ENCODE data around the gene USP14. TPM values are rescaled to one million over a fixed set of nuclear protein-coding genes. Genes with fewer than 3 reads are reported as not detected.

USP14 gene
- polyA plus RNA-seq, 3 donors: 57.1 to 69.6 (median 62.5) TPM

DNA sequence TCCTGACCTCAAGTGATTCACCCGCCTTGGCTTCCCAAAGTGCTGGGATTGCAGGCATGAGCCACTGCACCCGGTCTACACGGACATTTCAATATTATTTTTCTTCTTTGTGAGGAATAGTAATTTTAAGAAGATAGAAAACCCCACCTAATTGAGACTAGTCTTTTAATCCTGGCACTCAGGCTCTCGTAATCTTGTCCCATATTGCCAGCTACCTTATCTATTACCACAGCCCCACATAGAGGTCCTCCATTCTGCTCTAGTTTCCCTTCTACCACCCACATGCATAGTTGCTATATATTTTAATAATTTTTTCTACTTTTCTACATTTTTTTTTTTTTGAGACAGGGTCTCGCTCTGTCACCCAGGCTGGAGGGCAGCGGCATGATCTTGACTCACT lies 9.5 kb upstream of the USP14 start:
- no peak for DNase-seq (ENCODE audit: extremely low read depth in 1 of 11, low read depth in 9 of 11, low spot score in 4 of 11)

DNA sequence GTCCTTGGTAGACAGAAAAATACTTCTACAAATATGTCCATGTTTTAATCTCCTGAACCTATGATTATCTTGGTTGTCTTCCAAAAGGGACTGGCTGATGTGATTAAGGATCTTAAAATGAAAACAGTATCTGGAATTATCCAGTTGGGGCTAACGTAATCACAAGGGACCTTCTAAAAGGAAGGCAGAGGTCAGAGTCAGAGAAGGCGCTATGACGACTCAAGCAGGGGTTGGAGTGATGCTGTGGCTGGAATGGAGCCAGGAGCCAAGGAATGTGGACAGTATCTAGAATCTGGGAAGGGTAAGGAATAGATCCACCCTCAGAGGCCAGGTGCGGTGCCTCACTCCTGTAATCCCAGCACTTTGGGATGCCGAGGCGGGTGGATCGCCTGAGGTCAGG lies 4.2 kb upstream of the USP14 start:
- DNase-seq (ENCODE audit: extremely low read depth in 1 of 11, low read depth in 9 of 11, low spot score in 4 of 11): no peak

DNA sequence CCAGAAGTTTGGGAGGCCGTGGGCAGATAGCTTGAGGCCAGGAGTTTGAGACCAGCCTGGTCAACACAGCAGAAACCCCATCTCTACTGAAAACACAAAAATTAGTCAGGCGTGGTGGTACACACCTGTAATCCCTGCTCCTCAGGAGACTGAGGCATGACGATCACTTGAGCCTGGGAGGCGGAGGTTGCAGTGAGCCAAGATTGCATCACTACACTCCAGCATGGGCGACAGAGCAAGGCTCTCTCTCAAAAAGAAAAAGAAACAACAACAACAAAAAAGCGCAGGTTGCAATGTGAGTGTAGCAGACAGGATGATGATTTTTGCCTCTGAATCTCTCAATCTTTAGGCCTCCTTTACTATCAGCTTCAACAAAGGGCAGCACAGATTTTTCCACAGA lies 2.7 kb upstream of the USP14 start:
- no peak for DNase-seq (ENCODE audit: extremely low read depth in 1 of 11, low read depth in 9 of 11, low spot score in 4 of 11)

DNA sequence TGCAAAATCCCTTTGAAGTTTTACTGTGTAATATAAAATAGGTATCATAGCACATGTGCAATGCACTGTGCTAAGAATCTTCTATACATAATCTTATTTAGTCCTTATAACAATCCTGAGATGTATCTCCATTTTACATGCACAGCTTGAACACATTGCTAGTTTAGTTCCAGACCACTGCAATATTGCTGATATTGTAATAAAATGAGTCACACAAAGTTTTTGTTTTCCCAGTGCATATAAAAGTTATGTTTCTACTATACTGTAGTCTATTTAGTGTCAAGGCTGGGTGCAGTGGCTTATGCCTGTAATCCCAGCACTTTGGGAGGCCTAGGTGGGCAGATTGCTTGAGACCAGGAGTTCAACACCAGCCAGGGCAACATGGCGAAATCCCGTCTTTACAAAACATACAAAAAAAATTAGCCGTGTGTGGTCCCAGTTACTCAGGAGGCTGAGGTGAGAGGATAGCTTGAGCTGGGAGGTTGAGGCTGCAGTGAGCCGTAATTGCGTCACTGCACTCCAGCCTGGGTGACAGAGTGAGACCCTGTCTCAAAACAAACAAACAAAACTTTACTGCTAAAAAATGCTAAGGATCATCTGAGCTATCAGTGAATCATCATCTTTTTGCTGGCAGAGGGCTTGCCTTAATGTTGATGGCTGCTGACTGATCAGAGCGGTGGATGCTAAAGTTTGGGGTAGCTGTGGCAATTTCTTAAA lies 1.7 kb upstream of the USP14 start:
- no peak for DNase-seq (ENCODE audit: extremely low read depth in 1 of 11, low read depth in 9 of 11, low spot score in 4 of 11)

DNA sequence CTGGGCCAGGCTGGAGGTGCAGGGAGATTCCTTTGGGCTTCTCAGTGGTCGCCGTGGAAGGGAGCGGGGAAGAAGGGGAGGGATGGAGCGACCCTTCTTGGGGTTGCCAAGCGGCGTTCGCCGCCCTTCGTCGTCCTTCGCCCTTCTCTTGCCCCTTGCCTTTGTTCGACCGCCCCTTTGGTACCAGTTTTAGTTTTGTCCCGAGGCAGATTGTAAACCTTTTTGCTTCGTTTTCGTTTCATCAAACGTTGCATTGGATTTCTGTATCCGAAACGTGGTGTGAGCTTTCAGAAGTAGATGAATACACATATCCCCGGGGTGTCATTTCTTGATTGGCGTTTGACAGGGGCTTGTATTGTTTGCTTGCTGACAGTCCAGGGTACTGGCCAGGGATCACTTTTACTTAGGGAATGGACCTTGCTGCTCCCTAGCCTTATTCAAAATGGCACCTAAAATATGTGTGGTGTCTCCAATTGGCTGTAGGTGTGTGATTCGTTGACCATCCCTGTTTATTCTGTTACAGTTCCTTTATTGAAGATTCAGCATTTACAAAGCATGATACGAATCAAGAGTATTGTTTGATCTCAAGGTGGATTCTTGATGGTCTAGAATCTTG lies 788 bp downstream of the USP14 start:
- DNase-seq (ENCODE audit: extremely low read depth in 1 of 11, low read depth in 9 of 11, low spot score in 4 of 11): peak in 4 of 11 donors; percentile 2 to 17 (median 3)

DNA sequence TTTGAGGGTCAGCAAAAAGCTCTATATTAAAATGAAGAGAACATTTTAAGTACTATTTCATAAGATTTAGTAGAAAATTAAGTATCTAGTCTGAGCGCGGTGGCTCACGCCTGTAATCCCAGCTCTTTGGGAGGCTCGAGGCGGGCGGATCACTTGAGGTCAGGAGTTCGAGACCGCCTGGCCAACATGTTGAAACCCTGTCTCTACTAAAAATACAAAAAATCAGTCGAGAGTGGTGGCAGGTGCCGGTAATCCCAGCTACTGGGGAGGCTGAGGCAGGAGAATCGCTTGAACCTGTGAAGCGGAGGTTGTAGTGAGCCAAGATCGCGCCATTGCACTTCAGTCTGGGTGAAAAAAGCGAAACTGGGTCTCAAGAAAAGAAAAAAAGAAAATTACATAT lies 1.6 kb downstream of the USP14 start:
- DNase-seq (ENCODE audit: extremely low read depth in 1 of 11, low read depth in 9 of 11, low spot score in 4 of 11): no peak

DNA sequence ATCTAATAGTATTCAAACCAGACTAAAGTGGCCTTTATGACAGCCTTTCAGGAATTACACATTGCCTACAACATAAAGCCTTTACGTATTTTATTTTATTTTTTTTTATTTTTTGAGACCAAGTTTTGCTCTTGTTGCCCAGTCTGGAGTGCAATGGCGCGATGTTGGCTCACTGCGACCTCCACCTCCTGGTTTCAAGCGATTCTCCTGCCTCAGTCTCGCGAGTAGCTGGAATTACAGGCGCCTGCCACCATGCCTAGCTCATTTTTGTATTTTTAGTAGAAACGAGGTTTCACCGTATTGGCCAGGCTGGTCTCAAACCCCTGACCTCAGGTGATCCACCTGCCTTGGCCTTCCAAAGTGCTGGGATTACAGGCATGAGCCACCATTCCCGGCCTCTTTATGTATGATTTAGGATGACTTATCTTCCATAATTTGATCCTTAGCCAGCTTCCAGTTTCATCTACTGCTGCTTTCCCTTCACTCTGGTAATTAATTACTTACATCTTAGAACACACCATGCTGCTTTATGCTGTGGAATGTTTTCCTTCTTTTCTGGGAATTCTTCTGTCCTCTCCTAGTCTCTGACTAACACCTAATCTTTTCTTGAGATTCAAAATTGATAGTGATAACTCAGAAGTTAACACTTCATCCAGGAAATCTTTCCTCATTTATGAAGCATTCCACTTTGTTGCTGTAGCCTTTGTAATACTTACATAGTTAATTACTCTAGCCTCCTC lies 2.6 kb downstream of the USP14 start:
- no peak for DNase-seq (ENCODE audit: extremely low read depth in 1 of 11, low read depth in 9 of 11, low spot score in 4 of 11)

DNA sequence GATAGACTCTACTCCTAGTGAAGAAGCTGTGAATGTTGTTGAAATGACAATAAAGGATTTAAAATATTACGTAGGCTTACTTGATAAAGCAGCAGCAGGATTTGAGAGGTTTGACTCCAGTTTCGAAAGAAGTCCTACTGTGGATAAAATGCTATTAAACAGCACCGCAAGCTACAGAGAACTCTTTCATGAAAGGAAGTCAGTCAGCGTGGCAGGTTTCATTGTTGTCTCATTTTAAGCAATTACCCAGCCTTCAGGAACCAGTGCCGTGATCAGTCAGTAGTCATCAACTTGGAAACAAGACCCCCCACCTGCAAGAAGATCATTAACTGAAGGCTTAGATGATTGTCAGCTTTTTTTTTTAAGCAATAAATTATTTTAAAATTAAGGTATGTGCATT lies 14.0 kb downstream of the USP14 start:
- DNase-seq (ENCODE audit: extremely low read depth in 1 of 11, low read depth in 9 of 11, low spot score in 4 of 11): no peak

DNA sequence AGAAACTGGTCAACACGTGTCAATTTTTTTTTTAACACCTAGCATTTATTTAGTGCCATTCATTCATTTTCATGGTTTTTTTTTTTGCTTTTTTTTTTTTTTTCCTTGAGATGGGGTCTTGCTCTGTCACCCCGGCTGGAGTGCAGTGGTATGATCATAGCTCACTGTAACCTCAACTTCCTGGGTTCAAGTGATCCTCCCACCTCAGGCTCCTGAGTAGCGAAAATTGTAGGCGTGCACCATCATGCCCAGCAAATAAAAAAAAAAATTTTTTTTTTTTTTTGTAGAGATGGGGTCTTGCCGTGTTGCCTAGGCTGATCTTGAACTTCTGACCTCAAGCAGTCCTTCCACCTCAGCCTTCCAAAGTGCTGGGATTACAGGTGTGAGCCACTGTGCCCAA lies 21.1 kb downstream of the USP14 start:
- DNase-seq (ENCODE audit: extremely low read depth in 1 of 11, low read depth in 9 of 11, low spot score in 4 of 11): no peak

DNA sequence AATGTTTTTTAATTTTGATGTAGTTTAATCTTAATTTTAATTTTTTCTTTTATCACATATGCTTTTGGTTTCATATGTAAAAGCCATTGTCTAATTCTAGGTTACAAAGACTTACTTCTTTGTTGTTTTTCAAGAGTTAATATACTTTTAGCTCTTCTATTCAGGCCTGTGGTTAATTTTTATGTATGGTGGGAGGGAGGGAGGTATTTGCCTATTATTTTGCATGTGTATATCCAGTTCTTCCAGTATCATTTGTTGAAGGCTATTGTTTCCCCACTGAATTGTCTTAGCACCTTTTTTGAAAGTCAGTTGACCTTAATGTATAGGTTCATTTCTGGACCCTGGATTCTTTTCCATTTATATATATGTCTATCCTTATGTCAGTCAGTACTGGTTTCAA lies 23.4 kb downstream of the USP14 start:
- no peak for DNase-seq (ENCODE audit: extremely low read depth in 1 of 11, low read depth in 9 of 11, low spot score in 4 of 11)

DNA sequence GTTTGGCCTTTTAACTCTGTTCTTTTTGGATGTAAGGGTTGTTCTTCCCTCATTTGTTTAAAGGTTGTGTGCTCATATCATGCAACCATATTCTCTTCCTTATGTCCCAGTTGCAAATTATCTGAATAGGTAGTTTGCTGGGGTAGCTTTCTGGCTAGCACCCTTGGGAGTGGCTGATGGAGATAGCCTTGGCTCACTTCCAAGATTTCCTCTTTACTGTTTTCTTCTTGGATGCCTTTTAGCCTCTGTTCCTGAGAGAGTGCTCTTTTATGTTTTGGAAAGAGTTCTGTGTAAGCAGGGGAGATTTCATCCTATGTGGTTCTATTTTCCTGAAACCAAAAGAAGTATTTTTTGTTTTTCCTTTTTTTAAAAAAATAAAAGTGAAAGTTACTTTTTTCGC lies 25.4 kb downstream of the USP14 start:
- no peak for DNase-seq (ENCODE audit: extremely low read depth in 1 of 11, low read depth in 9 of 11, low spot score in 4 of 11)

DNA sequence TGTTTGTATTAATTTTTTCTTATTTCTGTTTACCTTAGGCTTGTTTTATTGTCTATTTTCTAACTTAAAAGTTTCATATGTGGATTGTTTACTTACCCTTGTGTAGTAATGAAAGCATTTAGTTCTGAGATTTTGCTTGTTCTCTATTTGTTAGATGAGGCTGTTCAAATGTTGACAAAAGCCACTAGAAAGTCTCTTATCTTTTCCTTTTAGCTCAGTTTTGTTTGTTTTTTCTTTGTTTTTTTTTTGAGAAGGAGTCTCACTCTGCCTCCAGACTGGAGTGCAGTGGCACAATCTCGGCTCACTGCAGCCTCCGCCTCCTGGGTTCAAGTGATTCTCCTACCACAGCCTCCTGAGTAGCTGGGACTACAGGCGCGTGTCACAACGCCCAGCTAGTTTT lies 30.9 kb downstream of the USP14 start:
- DNase-seq (ENCODE audit: extremely low read depth in 1 of 11, low read depth in 9 of 11, low spot score in 4 of 11): no peak

DNA sequence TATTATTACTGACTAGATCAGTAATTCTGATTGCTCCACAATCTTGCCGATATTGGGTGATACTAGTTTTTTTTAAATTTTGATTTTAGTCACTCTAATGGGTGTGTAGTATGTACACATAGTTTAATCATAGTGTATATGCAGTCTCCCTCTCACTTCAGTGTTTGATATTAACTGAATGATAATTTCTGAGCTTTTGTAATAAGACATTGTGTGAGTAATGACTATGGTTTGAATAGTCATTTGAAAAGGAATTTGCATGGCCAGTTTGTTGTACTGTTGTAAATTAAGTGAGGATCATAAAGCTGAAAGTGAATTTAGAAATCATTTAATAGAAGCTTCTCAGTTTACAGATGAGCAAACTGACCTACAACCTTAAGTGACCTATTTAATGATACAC lies 33.4 kb downstream of the USP14 start:
- DNase-seq (ENCODE audit: extremely low read depth in 1 of 11, low read depth in 9 of 11, low spot score in 4 of 11): no peak

DNA sequence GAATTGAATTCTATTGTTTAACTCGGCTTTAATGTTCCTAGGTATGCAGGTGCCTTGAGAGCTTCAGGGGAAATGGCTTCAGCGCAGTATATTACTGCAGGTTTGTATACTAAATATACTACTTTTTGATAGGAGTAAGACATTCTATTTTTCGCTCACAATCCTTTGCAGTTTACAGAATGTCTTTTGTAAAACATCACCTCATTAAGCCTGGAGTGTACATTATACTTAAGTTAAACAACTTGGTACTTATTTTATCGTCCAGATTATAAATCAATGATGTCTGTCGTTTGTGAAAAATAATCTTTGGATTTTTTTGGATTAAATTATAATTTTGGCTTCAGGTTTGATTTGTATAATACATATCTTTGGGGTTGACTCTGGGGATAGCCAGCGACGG lies 34.4 kb downstream of the USP14 start:
- no peak for DNase-seq (ENCODE audit: extremely low read depth in 1 of 11, low read depth in 9 of 11, low spot score in 4 of 11)

DNA sequence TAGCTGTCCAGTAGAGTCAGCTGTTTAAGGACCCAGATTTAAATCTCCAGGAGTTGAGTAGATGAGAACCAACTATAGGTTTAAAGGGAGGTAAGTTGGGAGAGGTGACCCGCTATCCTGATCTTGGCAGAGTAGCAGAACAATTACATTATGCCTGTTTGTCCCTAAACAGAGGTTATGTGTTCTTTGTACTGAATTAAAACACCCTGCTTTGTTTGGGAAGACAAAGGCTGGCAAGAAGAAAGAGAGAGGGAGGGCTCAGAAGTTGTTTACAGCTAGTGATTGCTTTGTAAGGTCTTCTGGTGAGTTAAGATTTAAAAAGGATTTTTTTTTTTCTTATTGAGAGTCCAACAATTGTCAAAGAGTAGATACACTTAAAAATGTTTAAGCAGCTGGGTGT lies 37.3 kb downstream of the USP14 start:
- no peak for DNase-seq (ENCODE audit: extremely low read depth in 1 of 11, low read depth in 9 of 11, low spot score in 4 of 11)

DNA sequence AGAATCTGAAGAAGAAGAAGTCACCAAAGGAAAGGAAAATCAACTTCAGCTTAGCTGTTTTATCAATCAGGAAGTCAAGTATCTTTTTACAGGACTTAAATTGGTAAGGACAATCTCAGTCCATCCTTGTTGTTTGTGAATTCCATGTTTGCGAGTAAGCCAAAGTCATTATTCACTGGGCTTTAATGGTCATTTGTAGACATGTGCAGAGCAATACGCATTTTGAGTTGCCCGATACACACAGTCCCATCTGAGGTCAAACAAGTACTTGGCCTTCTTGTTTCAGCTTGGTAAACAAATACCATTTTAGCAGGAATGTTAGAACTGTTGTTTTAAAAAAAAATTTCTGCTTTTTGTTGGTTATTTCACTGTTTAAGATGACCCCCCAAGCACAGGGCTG lies 40.9 kb downstream of the USP14 start:
- no peak for DNase-seq (ENCODE audit: extremely low read depth in 1 of 11, low read depth in 9 of 11, low spot score in 4 of 11)

DNA sequence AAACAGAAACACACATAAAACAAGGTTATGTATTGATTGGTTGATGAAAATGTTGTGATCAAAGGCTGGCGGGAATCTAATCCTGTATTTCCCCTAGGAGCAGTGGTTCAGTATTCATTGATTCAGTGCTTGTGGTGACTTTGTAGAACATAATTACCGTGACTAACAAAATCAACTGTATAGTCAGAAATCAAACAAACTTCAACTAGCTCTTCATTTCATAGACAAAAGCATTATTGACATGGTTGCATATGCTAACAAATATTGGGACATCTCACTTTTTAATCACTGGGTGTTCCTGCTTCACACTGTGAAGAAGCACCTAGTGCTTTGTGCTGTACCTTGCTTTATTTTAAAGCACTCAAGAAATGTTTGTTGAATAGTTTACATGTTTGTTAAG lies 41.4 kb downstream of the USP14 start:
- DNase-seq (ENCODE audit: extremely low read depth in 1 of 11, low read depth in 9 of 11, low spot score in 4 of 11): no peak

DNA sequence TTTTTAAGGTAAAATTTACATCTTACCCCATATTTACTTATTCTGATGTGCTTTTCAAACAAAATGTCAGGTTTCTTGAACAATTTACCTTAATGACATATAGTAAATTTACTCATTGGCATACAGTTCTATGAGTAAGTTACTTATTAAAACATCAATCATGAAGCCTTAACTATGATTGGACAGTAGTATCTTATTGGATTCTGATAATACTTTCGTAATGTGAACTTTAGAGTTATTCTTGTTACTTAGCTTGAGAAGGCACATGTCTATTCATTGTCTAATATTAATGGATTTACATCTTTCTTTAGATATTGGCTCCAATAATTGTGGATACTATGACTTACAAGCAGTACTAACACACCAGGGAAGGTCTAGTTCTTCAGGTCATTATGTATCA lies 51.7 kb downstream of the USP14 start:
- DNase-seq (ENCODE audit: extremely low read depth in 1 of 11, low read depth in 9 of 11, low spot score in 4 of 11): no peak

DNA sequence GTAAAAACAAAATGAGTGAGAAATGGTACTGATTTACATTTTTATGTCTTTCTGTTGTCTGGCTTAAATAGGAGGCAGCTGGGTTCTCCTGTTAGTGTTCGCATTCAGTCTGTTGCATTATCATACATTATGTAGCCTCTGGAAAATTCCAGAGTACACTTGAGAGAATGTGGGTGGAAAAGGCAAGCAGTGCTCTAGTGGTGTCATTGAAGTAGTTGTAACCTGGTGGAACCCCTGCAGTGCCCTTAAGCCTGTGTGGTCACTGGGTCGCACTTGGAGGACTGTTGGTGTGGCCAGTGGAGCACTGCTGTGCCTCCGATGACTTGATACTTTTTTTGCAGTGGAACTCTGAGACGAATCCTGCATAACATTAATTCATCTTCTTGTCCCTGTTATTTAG lies 52.4 kb downstream of the USP14 start:
- DNase-seq (ENCODE audit: extremely low read depth in 1 of 11, low read depth in 9 of 11, low spot score in 4 of 11): no peak

DNA sequence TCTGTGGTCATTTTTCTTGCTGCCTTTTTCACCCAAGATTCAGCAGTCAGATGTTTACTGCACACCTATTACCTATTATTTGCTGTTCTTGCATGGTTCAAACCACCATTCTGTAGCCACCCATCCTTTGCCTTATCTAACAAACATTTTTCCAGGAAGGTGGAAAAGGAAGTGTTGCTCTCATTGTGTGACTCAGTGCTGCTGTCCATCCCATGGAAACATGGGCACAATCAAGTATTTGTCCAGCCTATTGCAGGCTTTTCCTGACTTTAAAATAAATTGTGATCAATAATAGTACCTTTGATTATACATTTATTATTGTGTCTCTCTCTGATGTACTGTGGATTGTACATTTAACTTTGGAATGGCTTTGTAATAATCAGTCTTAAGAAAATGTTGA lies 53.2 kb downstream of the USP14 start:
- no peak for DNase-seq (ENCODE audit: extremely low read depth in 1 of 11, low read depth in 9 of 11, low spot score in 4 of 11)

DNA sequence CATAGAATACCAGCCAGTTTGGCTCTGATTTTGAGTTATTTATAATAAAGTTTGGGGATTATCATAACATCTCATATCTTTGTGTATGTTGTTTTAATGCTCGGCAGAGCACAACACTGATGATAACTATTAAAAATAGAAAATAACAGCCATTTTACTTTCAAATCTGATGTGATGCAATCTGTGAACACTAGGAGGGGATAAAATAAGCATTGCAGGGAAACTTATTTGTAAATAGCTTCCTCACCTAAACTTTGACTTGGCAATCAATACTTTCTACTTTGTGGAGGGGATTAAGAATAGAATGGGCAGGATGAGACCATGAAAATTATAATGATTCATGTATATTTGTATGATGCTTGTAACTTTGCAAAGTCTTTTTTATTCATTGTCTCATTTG lies 54.4 kb downstream of the USP14 start:
- DNase-seq (ENCODE audit: extremely low read depth in 1 of 11, low read depth in 9 of 11, low spot score in 4 of 11): no peak
